ENCODE data around the gene RPGRIP1L. TPM values are rescaled to one million over a fixed set of nuclear protein-coding genes. Genes with fewer than 3 reads are reported as not detected.
"Not testable (repeated sequence)": the region's sequence is repeated elsewhere in the genome, so short reads cannot be mapped to it uniquely, and the experiment has no call there.

Gene RPGRIP1L
- total RNA-seq, 1 donor from 2014 or later = 10.8 TPM

GRCh38 chr16:53704445-53704813, 770 bp upstream of the RPGRIP1L start:
- H3K27me3 Mint-ChIP-seq (ENCODE audit: low read depth) = no peaks in the 10 kb centered on the region
- H3K4me3 Mint-ChIP-seq (ENCODE audit: unreplicated experiment) = peak overlapping the region; percentile 97
- DNase-seq (ENCODE audit: low spot score) = no peak
- H3K36me3 Mint-ChIP-seq (ENCODE audit: low read depth) = peaks cover 1% of the 10 kb centered on the region
- H3K27ac Mint-ChIP-seq (ENCODE audit: unreplicated experiment) = peak overlapping the region; percentile 99
- H3K4me1 Mint-ChIP-seq (ENCODE audit: low read depth) = peaks cover 40% of the 10 kb centered on the region
- peaks cover 3% of the 10 kb centered on the region for H3K9me3 Mint-ChIP-seq (ENCODE audit: low read depth)
- no peak for TF ChIP-seq CTCF (IDR thresholded peaks at IDR 0.05)

GRCh38 chr16:53698271-53698670, 5.4 kb downstream of the RPGRIP1L start:
- H3K9me3 Mint-ChIP-seq (ENCODE audit: low read depth); H3K4me1 Mint-ChIP-seq (ENCODE audit: low read depth); H3K27ac Mint-ChIP-seq (ENCODE audit: unreplicated experiment); H3K4me3 Mint-ChIP-seq (ENCODE audit: unreplicated experiment); H3K27me3 Mint-ChIP-seq (ENCODE audit: low read depth); DNase-seq (ENCODE audit: low spot score): not testable (repeated sequence)
- peaks cover 11% of the 10 kb centered on the region for H3K36me3 Mint-ChIP-seq (ENCODE audit: low read depth)

- no peak for DNase-seq (ENCODE audit: low spot score)
- Mint-ChIP-seq H3K27ac (ENCODE audit: unreplicated experiment) (no peak overlapping the region), H3K9me3 (ENCODE audit: low read depth) (no peaks in the 10 kb centered on the region)
These were observed 8.6 kb downstream of the RPGRIP1L start for GRCh38 chr16:53695070-53695469.

GRCh38 chr16:53693320-53693719, 10.3 kb downstream of the RPGRIP1L start:
- Mint-ChIP-seq H3K27ac (ENCODE audit: unreplicated experiment) (no peak overlapping the region), H3K9me3 (ENCODE audit: low read depth) (no peaks in the 10 kb centered on the region), H3K4me1 (ENCODE audit: low read depth) (no peaks in the 10 kb centered on the region), H3K27me3 (ENCODE audit: low read depth) (no peaks in the 10 kb centered on the region), H3K36me3 (ENCODE audit: low read depth) (peaks cover 18% of the 10 kb centered on the region), H3K4me3 (ENCODE audit: unreplicated experiment) (no peak overlapping the region)
- no peak for DNase-seq (ENCODE audit: low spot score)
- TF ChIP-seq CTCF (IDR thresholded peaks at IDR 0.05) = no peak

More at GRCh38 chr16:53695070-53695469, 8.6 kb downstream of the RPGRIP1L start:
- H3K4me3 Mint-ChIP-seq (ENCODE audit: unreplicated experiment) = no peak overlapping the region
- no peak for TF ChIP-seq CTCF (IDR thresholded peaks at IDR 0.05)
- H3K27me3 Mint-ChIP-seq (ENCODE audit: low read depth) = no peaks in the 10 kb centered on the region
- H3K36me3 Mint-ChIP-seq (ENCODE audit: low read depth) = peaks cover 20% of the 10 kb centered on the region
- no peaks in the 10 kb centered on the region for H3K4me1 Mint-ChIP-seq (ENCODE audit: low read depth)

- H3K9me3 Mint-ChIP-seq (ENCODE audit: low read depth) = no peaks in the 10 kb centered on the region
- H3K4me1 Mint-ChIP-seq (ENCODE audit: low read depth) = no peaks in the 10 kb centered on the region
- peaks cover 16% of the 10 kb centered on the region for H3K36me3 Mint-ChIP-seq (ENCODE audit: low read depth)
- TF ChIP-seq CTCF (IDR thresholded peaks at IDR 0.05) = peak; percentile 41
- no peak overlapping the region for H3K4me3 Mint-ChIP-seq (ENCODE audit: unreplicated experiment)
- no peak for DNase-seq (ENCODE audit: low spot score)
- no peak overlapping the region for H3K27ac Mint-ChIP-seq (ENCODE audit: unreplicated experiment)
- H3K27me3 Mint-ChIP-seq (ENCODE audit: low read depth) = no peaks in the 10 kb centered on the region
These were observed 11.5 kb downstream of the RPGRIP1L start for GRCh38 chr16:53692146-53692545.

- DNase-seq (ENCODE audit: low spot score) = no peak
- peaks cover 16% of the 10 kb centered on the region for H3K36me3 Mint-ChIP-seq (ENCODE audit: low read depth)
- H3K27me3 Mint-ChIP-seq (ENCODE audit: low read depth) = no peaks in the 10 kb centered on the region
- H3K4me1 Mint-ChIP-seq (ENCODE audit: low read depth) = no peaks in the 10 kb centered on the region
- H3K9me3 Mint-ChIP-seq (ENCODE audit: low read depth) = no peaks in the 10 kb centered on the region
- H3K4me3 Mint-ChIP-seq (ENCODE audit: unreplicated experiment) = no peak overlapping the region
- no peak overlapping the region for H3K27ac Mint-ChIP-seq (ENCODE audit: unreplicated experiment)
- no peak for TF ChIP-seq CTCF (IDR thresholded peaks at IDR 0.05)
These were observed 12.9 kb downstream of the RPGRIP1L start for GRCh38 chr16:53690771-53691170.

Data from chondrocyte (in vitro differentiated cells).